Neural progenitor cell (in vitro differentiated cells): Measurements from ENCODE around the gene SYNDIG1. TPM values are rescaled to one million over a fixed set of nuclear protein-coding genes. Genes with fewer than 3 reads are reported as not detected.

Experiments used
- DNase-seq: peaks from one replicate; pipeline ENCODE4 v3.0.0-alpha.2; 2016; ENCODE audit warnings: low spot score
- H2AFZ ChIP-seq: fragments of 200-600 bp; sonication (generic); replicated peaks from 2 replicates; pipeline ENCODE4 v1.6.1; 2016; ENCODE audit warnings: antibody characterized with exemption
- H3F3A ChIP-seq: fragments of 200-600 bp; sonication (generic); 2 replicates; pipeline ENCODE4 v1.6.1; 2016; ENCODE audit warnings: antibody characterized with exemption, low read depth
- H3K27ac ChIP-seq: fragments of 200-600 bp; sonication (generic); 2 replicates; pipeline ENCODE4 v1.5.1; 2016; ENCODE audit warnings: mild to moderate bottlenecking
- H3K27me3 ChIP-seq: fragments of 200-600 bp; sonication (generic); 2 replicates; pipeline ENCODE4 v1.6.1; 2016; ENCODE audit warnings: mild to moderate bottlenecking, moderate library complexity
- H3K36me3 ChIP-seq: fragments of 200-600 bp; sonication (generic); 2 replicates; pipeline ENCODE4 v1.5.1; 2016
- H3K4me1 ChIP-seq: fragments of 200-600 bp; sonication (generic); 2 replicates; pipeline ENCODE4 v1.6.1; 2016; ENCODE audit warnings: mixed run types
- H3K4me2 ChIP-seq: fragments of 200-600 bp; sonication (generic); 2 replicates; pipeline ENCODE4 v1.6.1; 2016
- H3K4me3 ChIP-seq: fragments of 200-600 bp; sonication (generic); 2 replicates; pipeline ENCODE4 v1.5.1; 2016
- H3K79me2 ChIP-seq: fragments of 200-600 bp; sonication (generic); 2 replicates; pipeline ENCODE4 v1.6.1; 2016; ENCODE audit warnings: low read depth
- H3K9ac ChIP-seq: fragments of 200-600 bp; sonication (generic); 2 replicates; pipeline ENCODE4 v1.6.1; 2016
- H3K9me3 ChIP-seq: fragments of 200-600 bp; sonication (generic); 2 replicates; pipeline ENCODE4 v1.5.1; 2016; ENCODE audit warnings: low read depth
- H4K20me1 ChIP-seq: fragments of 200-600 bp; sonication (generic); 2 replicates; pipeline ENCODE4 v1.6.1; 2016; ENCODE audit warnings: low read depth
- H3K27ac Mint-ChIP-seq: 3 replicates; pipeline ENCODE4 v1.8.0; 2021; ENCODE audit warnings: mixed read lengths
- H3K27me3 Mint-ChIP-seq: 2 replicates; pipeline ENCODE4 v1.8.0; 2022; ENCODE audit warnings: low read depth, mild to moderate bottlenecking, inconsistent platforms, moderate library complexity, mixed read lengths; ENCODE audit not compliant: insufficient read depth
- H3K36me3 Mint-ChIP-seq: 3 replicates; pipeline ENCODE4 v1.8.0; 2021; ENCODE audit warnings: mixed read lengths
- H3K4me1 Mint-ChIP-seq: 3 replicates; pipeline ENCODE4 v1.8.0; 2021; ENCODE audit warnings: mixed read lengths
- H3K4me3 Mint-ChIP-seq: 3 replicates; pipeline ENCODE4 v1.8.0; 2021; ENCODE audit warnings: mild to moderate bottlenecking, moderate library complexity, mixed read lengths
- H3K9me3 Mint-ChIP-seq: 3 replicates; pipeline ENCODE4 v1.8.0; 2020; ENCODE audit warnings: mixed read lengths
- CTCF ChIP-seq: fragments of 200-600 bp; sonication (generic); IDR thresholded peaks from 2 replicates; pipeline ENCODE4 v1.5.1; 2017; ENCODE audit warnings: antibody characterized with exemption, mild to moderate bottlenecking
- EZH2 ChIP-seq: fragments of 200-600 bp; sonication (generic); IDR thresholded peaks from 2 replicates; pipeline ENCODE4 v1.6.1; 2017; ENCODE audit warnings: antibody characterized with exemption, mild to moderate bottlenecking, moderate library complexity
- EZH2phosphoT487 ChIP-seq: fragments of 200-600 bp; sonication (generic); IDR thresholded peaks from 2 replicates; pipeline ENCODE4 v1.6.1; 2017; ENCODE audit warnings: antibody characterized with exemption
- total RNA-seq: library from RNA; depleted of rRNA; stranded (reverse); fragments of >200 nt; gene quantifications from 2 replicates; pipeline ENCODE4 v1.2.3, GENCODE V29; 2015; ENCODE audit warnings: low replicate concordance

Gene SYNDIG1
- total RNA-seq, 1 donor from 2014 or later, result 1.0 TPM

DNA sequence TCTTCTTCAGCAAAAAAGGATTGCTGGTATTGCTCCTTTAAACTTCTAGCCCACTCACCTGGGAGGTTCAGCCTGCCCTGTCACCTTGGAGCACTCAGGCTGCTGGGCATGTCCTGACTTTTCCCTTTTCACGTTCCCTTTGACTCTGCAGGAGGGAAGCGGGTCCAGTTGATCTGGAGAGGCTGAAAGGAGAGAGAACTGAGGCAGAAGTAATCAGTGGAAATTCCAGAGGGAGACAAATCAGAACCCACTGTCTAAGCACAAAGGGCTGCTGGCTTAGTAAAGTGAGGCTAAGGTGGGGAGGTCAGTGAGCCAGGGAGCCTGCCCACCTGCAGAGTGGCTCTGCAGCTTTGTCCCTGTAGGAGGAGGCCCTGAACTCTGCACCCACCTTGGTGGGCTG is 9.7 kb upstream of the SYNDIG1 start:
- no peak overlapping the region for H3K27ac Mint-ChIP-seq
- H3K4me3 Mint-ChIP-seq, result no peak overlapping the region
- peaks cover 60% of the 10 kb centered on the region for H3K4me1 ChIP-seq
- H3K4me1 Mint-ChIP-seq, result peaks cover 45% of the 10 kb centered on the region
- H3F3A ChIP-seq, result peaks cover 16% of the 10 kb centered on the region
- H3K36me3 Mint-ChIP-seq, result no peaks in the 10 kb centered on the region
- TF ChIP-seq EZH2 (no peak), CTCF (no peak), EZH2phosphoT487 (no peak)
- peaks cover 2% of the 10 kb centered on the region for H3K9me3 Mint-ChIP-seq
- no peaks in the 10 kb centered on the region for H4K20me1 ChIP-seq
- H3K9ac ChIP-seq, result no peak overlapping the region
- H2AFZ ChIP-seq, result no peak overlapping the region
- no peaks in the 10 kb centered on the region for H3K79me2 ChIP-seq
- H3K9me3 ChIP-seq, result no peaks in the 10 kb centered on the region
- peak; percentile 70 for DNase-seq
- H3K27ac ChIP-seq, result peak overlapping the region; percentile 3
- no peaks in the 10 kb centered on the region for H3K27me3 ChIP-seq
- peaks cover 11% of the 10 kb centered on the region for H3K27me3 Mint-ChIP-seq
- no peak overlapping the region for H3K4me3 ChIP-seq
- H3K36me3 ChIP-seq, result no peaks in the 10 kb centered on the region
- H3K4me2 ChIP-seq, result no peak overlapping the region

GRCh38 chr20:24460712-24461111 is 8.7 kb upstream of the SYNDIG1 start:
- no peak for TF ChIP-seq EZH2phosphoT487
- TF ChIP-seq CTCF, result peak; percentile 7
- no peak overlapping the region for H3K4me3 Mint-ChIP-seq

DNA sequence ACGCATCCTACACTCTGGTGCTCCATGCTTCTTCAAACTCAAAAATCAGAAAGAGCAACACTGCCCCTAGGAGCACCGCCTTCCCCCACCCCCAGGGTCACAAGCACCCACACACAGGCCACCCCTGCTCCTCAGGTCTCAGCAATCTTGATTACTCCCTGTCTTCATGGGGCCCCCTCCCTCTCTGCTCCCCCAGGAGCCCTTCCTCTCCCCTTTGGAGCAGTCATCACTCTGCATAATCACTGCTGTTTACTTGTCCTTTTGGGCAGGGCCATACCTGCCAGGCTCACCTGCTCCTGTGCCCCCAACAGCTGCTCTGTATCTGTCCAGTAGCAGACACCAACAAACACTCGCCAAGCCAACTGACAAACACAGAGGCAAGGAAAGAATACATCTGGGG is 7.6 kb upstream of the SYNDIG1 start:
- Histone ChIP-seq H3K4me2 (peak overlapping the region; percentile 63), H3K79me2 (no peaks in the 10 kb centered on the region), H3K9ac (no peak overlapping the region), H3K4me3 (no peak overlapping the region), H3K36me3 (no peaks in the 10 kb centered on the region), H3F3A (peaks cover 16% of the 10 kb centered on the region), H4K20me1 (no peaks in the 10 kb centered on the region), H3K27ac (peak overlapping the region; percentile 46), H3K9me3 (no peaks in the 10 kb centered on the region), H3K4me1 (peaks cover 45% of the 10 kb centered on the region), H3K27me3 (peaks cover 6% of the 10 kb centered on the region), H2AFZ (no peak overlapping the region)
- DNase-seq, result no peak
- TF ChIP-seq CTCF, result no peak
- no peak for TF ChIP-seq EZH2
- TF ChIP-seq EZH2phosphoT487, result no peak
- Mint-ChIP-seq H3K36me3 (no peaks in the 10 kb centered on the region), H3K4me1 (peaks cover 31% of the 10 kb centered on the region), H3K9me3 (no peaks in the 10 kb centered on the region), H3K4me3 (no peak overlapping the region), H3K27me3 (peaks cover 11% of the 10 kb centered on the region), H3K27ac (no peak overlapping the region)

More at GRCh38 chr20:24460712-24461111, 8.7 kb upstream of the SYNDIG1 start:
- Histone ChIP-seq H3K27ac (no peak overlapping the region), H3K9me3 (no peaks in the 10 kb centered on the region), H3K4me2 (no peak overlapping the region), H3K79me2 (no peaks in the 10 kb centered on the region), H2AFZ (no peak overlapping the region), H3K36me3 (no peaks in the 10 kb centered on the region), H4K20me1 (no peaks in the 10 kb centered on the region), H3K4me3 (no peak overlapping the region), H3K4me1 (peaks cover 51% of the 10 kb centered on the region), H3K27me3 (no peaks in the 10 kb centered on the region), H3F3A (peaks cover 16% of the 10 kb centered on the region), H3K9ac (no peak overlapping the region)
- Mint-ChIP-seq H3K27ac (no peak overlapping the region), H3K27me3 (peaks cover 11% of the 10 kb centered on the region), H3K4me1 (peaks cover 40% of the 10 kb centered on the region), H3K9me3 (no peaks in the 10 kb centered on the region), H3K36me3 (no peaks in the 10 kb centered on the region)
- DNase-seq, result no peak
